HFF-Myc (cell line): ENCODE measurements around the gene NRCAM.

ENCODE experiments used
- DNase-seq: peaks from one replicate; pipeline ENCODE4 v3.0.0-alpha.2; 2011; ENCODE audit warnings: low read depth; ENCODE audit errors: extremely low read depth
- H3K4me3 ChIP-seq: replicated peaks from 2 replicates; pipeline ENCODE4 v1.5.1; 2011; ENCODE audit warnings: low read depth, mild to moderate bottlenecking, control low read depth, low read length
- CTCF ChIP-seq: IDR thresholded peaks from 2 replicates; pipeline ENCODE4 v1.5.1; 2012; ENCODE audit warnings: mild to moderate bottlenecking, low read depth, low read length, control low read depth; ENCODE audit errors: missing control alignments

NRCAM gene

DNA sequence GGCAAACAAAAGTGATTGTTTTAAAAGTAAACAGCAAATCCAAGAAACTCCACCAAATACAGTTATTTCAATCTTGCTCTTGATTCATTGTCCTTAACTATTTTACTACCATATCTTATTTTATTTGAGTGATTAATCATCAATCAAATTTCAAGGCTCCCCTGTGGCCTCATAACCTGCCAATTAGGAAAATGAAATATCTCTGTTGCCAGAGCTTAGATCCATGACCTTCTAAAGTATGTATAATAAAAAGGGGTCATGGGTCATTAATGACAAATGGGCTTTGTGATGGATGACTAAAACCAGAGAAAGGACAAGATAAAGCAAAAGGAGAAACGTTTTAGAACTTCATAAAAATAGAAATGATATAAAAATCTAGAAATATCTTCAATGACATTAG is 28.5 kb downstream of the NRCAM start:
- TF ChIP-seq CTCF, result no peak
- no peak for DNase-seq
- H3K4me3 ChIP-seq, result no peak overlapping the region

- no peak for DNase-seq
- no peak for TF ChIP-seq CTCF
These were observed 30.4 kb downstream of the NRCAM start for GRCh38 chr7:108425714-108426275.

GRCh38 chr7:108424013-108424412 is 32.2 kb downstream of the NRCAM start:
- no peak overlapping the region for H3K4me3 ChIP-seq
- no peak for TF ChIP-seq CTCF

More at GRCh38 chr7:108425714-108426275, 30.4 kb downstream of the NRCAM start:
- no peak overlapping the region for H3K4me3 ChIP-seq

DNA sequence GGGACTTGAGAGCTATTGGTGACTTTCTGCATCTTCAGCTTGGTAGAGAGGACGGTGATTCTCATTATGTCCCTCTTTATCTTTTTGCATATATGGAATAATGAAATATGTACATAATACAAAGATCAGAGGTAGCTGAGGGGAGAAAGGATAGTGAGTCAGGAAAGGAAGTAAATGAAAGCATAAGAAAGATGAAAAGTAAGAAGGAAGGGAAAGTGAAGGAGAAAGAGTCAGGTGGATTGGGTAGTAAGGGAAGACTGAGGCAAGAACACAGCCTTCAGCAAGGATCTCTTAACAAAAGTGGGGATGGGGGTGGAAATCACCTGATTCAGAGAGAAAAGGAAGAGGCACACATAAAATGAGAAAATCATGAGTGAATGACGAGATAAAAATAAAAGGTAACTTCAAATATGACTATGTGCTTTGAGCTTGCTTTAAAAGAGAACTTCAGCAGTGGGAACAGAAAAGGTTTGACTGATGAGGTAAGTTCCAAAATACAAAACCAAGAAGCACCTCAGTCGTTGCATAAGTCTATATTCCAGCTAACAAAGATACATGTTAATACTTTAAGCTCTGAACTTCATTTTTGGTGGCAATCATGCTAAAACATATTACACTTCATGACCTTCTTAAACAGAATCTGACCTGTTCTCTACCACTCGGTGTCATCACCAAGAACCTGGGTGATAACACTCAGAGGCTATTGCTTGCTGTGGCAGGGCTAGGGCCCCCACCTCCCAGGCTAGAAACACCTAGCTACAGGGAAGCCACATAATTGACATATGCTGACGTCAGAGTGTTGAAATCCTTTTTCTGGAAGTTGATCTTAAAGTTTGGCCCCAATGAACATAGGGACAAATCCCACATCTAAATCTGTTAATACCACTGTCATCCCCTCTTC is 32.9 kb downstream of the NRCAM start:
- no peak for DNase-seq
- TF ChIP-seq CTCF, result no peak
- no peak overlapping the region for H3K4me3 ChIP-seq

More at GRCh38 chr7:108424013-108424412, 32.2 kb downstream of the NRCAM start:
- DNase-seq, result no peak

DNA sequence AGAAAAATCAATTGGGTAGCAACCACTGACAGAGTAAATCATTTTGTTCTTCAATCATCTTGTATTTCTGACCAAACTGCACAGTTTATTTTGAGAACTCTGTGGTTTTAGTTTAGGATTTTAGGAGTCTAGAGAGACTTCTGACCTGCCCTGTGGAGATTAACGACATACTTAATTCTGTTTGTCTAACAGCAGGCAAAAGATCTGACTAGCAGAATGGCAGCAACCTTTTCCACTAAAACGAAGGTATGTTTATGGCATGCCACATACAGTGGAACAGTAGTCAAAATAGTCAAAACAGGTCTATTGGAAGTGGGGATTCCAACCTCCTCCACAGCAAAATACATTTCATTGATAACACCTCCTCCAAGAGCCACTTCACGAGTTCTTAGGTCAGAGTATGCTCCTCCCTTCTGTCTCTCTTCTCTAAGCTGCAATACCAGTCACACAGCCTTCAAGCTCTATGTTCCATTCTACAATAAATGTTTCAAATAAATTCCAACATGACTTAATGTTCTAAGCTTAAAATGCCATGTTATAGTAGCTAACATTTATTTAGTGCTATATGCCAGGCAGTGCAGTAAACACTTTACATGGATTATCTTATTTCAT is 34.4 kb downstream of the NRCAM start:
- DNase-seq, result no peak

More for the DNA sequence above, 34.4 kb downstream of the NRCAM start:
- no peak for TF ChIP-seq CTCF
- no peak overlapping the region for H3K4me3 ChIP-seq
